Adrenal gland (tissue), 5 donors: ENCODE measurements around the gene CSTPP1.

Experiments used
- POLR2A ChIP-seq, 2 donors: fragments of 450-650 bp; IDR thresholded peaks; one replicate each; pipeline ENCODE4 v1.6.1; 2017; ENCODE audit warnings: antibody characterized with exemption in 2 of 2, mild to moderate bottlenecking in 2 of 2, moderate library complexity in 1 of 2
- TF ChIP-seq, protein P1 (sequence below), 6 experiments: fragments of 450-650 bp in 4 of 6; fragments of 200-600 bp in 2 of 6; sonication (generic) in 1 of 6; IDR thresholded peaks; 1 replicate in 5 of 6; 2 replicates in 1 of 6; pipeline versions ENCODE4 v1.5.1 to v1.8.0; 2016 to 2021; ENCODE audit warnings: antibody characterized with exemption in 6 of 6, mild to moderate bottlenecking in 2 of 6, moderate library complexity in 1 of 6
- donor health status: DM: no; HTN: no; CAD: no.

DNA sequence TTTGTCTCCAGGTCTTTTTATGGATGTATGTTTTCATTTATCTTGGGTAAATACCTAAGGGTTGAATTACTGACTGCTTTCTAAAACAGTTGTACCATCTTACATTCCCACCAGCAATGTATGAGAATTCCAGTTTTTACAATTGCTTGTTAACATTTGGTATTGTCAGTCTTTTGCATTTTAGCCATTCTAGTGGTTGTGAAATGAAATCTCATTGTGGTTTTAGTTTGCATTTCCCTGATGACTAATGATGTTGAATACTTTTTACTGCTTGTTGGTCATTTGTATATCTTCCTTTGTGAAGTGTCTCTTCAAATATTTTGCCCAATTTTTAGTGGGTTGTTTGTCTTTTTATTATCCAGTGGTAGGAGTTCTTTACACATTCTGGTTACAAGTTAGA lies 147.4 kb downstream of the CSTPP1 start:
- TF ChIP-seq, protein P1, sequence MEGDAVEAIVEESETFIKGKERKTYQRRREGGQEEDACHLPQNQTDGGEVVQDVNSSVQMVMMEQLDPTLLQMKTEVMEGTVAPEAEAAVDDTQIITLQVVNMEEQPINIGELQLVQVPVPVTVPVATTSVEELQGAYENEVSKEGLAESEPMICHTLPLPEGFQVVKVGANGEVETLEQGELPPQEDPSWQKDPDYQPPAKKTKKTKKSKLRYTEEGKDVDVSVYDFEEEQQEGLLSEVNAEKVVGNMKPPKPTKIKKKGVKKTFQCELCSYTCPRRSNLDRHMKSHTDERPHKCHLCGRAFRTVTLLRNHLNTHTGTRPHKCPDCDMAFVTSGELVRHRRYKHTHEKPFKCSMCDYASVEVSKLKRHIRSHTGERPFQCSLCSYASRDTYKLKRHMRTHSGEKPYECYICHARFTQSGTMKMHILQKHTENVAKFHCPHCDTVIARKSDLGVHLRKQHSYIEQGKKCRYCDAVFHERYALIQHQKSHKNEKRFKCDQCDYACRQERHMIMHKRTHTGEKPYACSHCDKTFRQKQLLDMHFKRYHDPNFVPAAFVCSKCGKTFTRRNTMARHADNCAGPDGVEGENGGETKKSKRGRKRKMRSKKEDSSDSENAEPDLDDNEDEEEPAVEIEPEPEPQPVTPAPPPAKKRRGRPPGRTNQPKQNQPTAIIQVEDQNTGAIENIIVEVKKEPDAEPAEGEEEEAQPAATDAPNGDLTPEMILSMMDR (IDR thresholded peaks at IDR 0.05), result no peak
- no peak for TF ChIP-seq POLR2A (IDR thresholded peaks at IDR 0.05)
